Activated T-helper 2 cell treated with anti-CD3 and anti-CD28 coated beads, Interferon-gamma antibody, Interleukin-2, Interleukin-4, amounts not matched to agents 10 μg/mL and 5 μg/mL and 100 μg/mL, durations not matched to agents 14 hours and 24 hours and 36 hours (primary cell): Measurements from ENCODE around the gene VSTM2A. TPM values are rescaled to one million over a fixed set of nuclear protein-coding genes. Genes with fewer than 3 reads are reported as not detected.

Experiments
- DNase-seq: peaks from one replicate; pipeline ENCODE4 v3.0.0; 2021; ENCODE audit warnings: low spot score
- H3K27ac Mint-ChIP-seq: one replicate; pipeline ENCODE4 v1.8.0; 2021; ENCODE audit warnings: mixed read lengths
- H3K27me3 Mint-ChIP-seq: one replicate; pipeline ENCODE4 v1.8.0; 2021; ENCODE audit warnings: low read depth, mixed read lengths
- H3K36me3 Mint-ChIP-seq: one replicate; pipeline ENCODE4 v1.8.0; 2021; ENCODE audit warnings: low read depth, mixed read lengths
- H3K4me1 Mint-ChIP-seq: one replicate; pipeline ENCODE4 v1.8.0; 2021; ENCODE audit warnings: low read depth, mixed read lengths
- H3K4me3 Mint-ChIP-seq: one replicate; pipeline ENCODE4 v1.8.0; 2021; ENCODE audit warnings: low read depth, mild to moderate bottlenecking, moderate library complexity, mixed read lengths
- H3K9me3 Mint-ChIP-seq: one replicate; pipeline ENCODE4 v1.8.0; 2021; ENCODE audit warnings: mixed read lengths
- intact Hi-C: fragments of 100-400 bp; cut with micrococcal nuclease; formaldehyde crosslinking; loops from one replicate; pipeline ENCODE4 v1.15.1; 2023
- total RNA-seq: library from RNA; stranded (reverse); gene quantifications from 2 replicates; pipeline ENCODE4 v1.2.3, GENCODE V29; 2022

The VSTM2A gene
- total RNA-seq, 1 donor from 2014 or later = not detected

- H3K27ac Mint-ChIP-seq = no peak overlapping the region
- no peaks in the 10 kb centered on the region for H3K27me3 Mint-ChIP-seq
- no peaks in the 10 kb centered on the region for H3K9me3 Mint-ChIP-seq
- DNase-seq = no peak
- no peaks in the 10 kb centered on the region for H3K4me1 Mint-ChIP-seq
- no peaks in the 10 kb centered on the region for H3K36me3 Mint-ChIP-seq
- no peak overlapping the region for H3K4me3 Mint-ChIP-seq
- intact Hi-C loops = no loop called here
These were observed 17.2 kb downstream of the VSTM2A start for GRCh38 chr7:54559401-54559800.

GRCh38 chr7:54560198-54560597 is 18.0 kb downstream of the VSTM2A start:
- intact Hi-C loops = no loop called here
- no peaks in the 10 kb centered on the region for H3K36me3 Mint-ChIP-seq
- H3K9me3 Mint-ChIP-seq = peaks cover 2% of the 10 kb centered on the region
- H3K4me3 Mint-ChIP-seq = no peak overlapping the region
- DNase-seq = no peak
- no peaks in the 10 kb centered on the region for H3K4me1 Mint-ChIP-seq
- H3K27me3 Mint-ChIP-seq = no peaks in the 10 kb centered on the region
- H3K27ac Mint-ChIP-seq = no peak overlapping the region

- H3K27me3 Mint-ChIP-seq = no peaks in the 10 kb centered on the region
- H3K27ac Mint-ChIP-seq = no peak overlapping the region
- H3K9me3 Mint-ChIP-seq = peaks cover 4% of the 10 kb centered on the region
- no peak for DNase-seq
- H3K4me3 Mint-ChIP-seq = no peak overlapping the region
- no peaks in the 10 kb centered on the region for H3K4me1 Mint-ChIP-seq
- intact Hi-C loops = no loop called here
- H3K36me3 Mint-ChIP-seq = no peaks in the 10 kb centered on the region
These were observed 18.5 kb downstream of the VSTM2A start for GRCh38 chr7:54560723-54561122.

- intact Hi-C loops = no loop called here
These were observed 21.2 kb downstream of the VSTM2A start for GRCh38 chr7:54563329-54563916.

GRCh38 chr7:54565432-54565831 is 23.3 kb downstream of the VSTM2A start:
- DNase-seq = no peak
- intact Hi-C loops = no loop called here
- no peaks in the 10 kb centered on the region for H3K4me1 Mint-ChIP-seq
- no peak overlapping the region for H3K27ac Mint-ChIP-seq
- H3K9me3 Mint-ChIP-seq = peaks cover 4% of the 10 kb centered on the region
- H3K27me3 Mint-ChIP-seq = no peaks in the 10 kb centered on the region
- H3K36me3 Mint-ChIP-seq = no peaks in the 10 kb centered on the region
- no peak overlapping the region for H3K4me3 Mint-ChIP-seq

More at GRCh38 chr7:54563329-54563916, 21.2 kb downstream of the VSTM2A start:
- Mint-ChIP-seq H3K4me3 (no peak overlapping the region), H3K27ac (no peak overlapping the region), H3K36me3 (no peaks in the 10 kb centered on the region), H3K4me1 (no peaks in the 10 kb centered on the region), H3K27me3 (no peaks in the 10 kb centered on the region), H3K9me3 (peaks cover 4% of the 10 kb centered on the region)
- DNase-seq = no peak

- no peak overlapping the region for H3K4me3 Mint-ChIP-seq
- H3K27me3 Mint-ChIP-seq = no peaks in the 10 kb centered on the region
- no peak for DNase-seq
- peaks cover 7% of the 10 kb centered on the region for H3K9me3 Mint-ChIP-seq
- H3K4me1 Mint-ChIP-seq = no peaks in the 10 kb centered on the region
- no peaks in the 10 kb centered on the region for H3K36me3 Mint-ChIP-seq
- H3K27ac Mint-ChIP-seq = no peak overlapping the region
- intact Hi-C loops = no loop called here
These were observed 39.3 kb downstream of the VSTM2A start for GRCh38 chr7:54581511-54581910.

- H3K9me3 Mint-ChIP-seq = peaks cover 22% of the 10 kb centered on the region
- no peaks in the 10 kb centered on the region for H3K36me3 Mint-ChIP-seq
- no peaks in the 10 kb centered on the region for H3K4me1 Mint-ChIP-seq
- H3K27ac Mint-ChIP-seq = no peak overlapping the region
- H3K27me3 Mint-ChIP-seq = no peaks in the 10 kb centered on the region
- no peak overlapping the region for H3K4me3 Mint-ChIP-seq
- intact Hi-C loops = no loop called here
- DNase-seq = no peak
These were observed 49.5 kb downstream of the VSTM2A start for GRCh38 chr7:54591404-54592386.

- Mint-ChIP-seq H3K4me3 (no peak overlapping the region), H3K9me3 (peaks cover 36% of the 10 kb centered on the region), H3K4me1 (no peaks in the 10 kb centered on the region), H3K27me3 (no peaks in the 10 kb centered on the region), H3K36me3 (no peaks in the 10 kb centered on the region), H3K27ac (no peak overlapping the region)
- intact Hi-C loops = no loop called here
- DNase-seq = no peak
These were observed 54.6 kb downstream of the VSTM2A start for GRCh38 chr7:54596747-54597146.

- no peaks in the 10 kb centered on the region for H3K36me3 Mint-ChIP-seq
- intact Hi-C loops = no loop called here
- no peak overlapping the region for H3K27ac Mint-ChIP-seq
- no peaks in the 10 kb centered on the region for H3K4me1 Mint-ChIP-seq
- H3K9me3 Mint-ChIP-seq = peaks cover 22% of the 10 kb centered on the region
- no peaks in the 10 kb centered on the region for H3K27me3 Mint-ChIP-seq
- no peak overlapping the region for H3K4me3 Mint-ChIP-seq
- DNase-seq = no peak
These were observed 73.4 kb downstream of the VSTM2A start for GRCh38 chr7:54615537-54615936.

Other genes starting within 250 kb of the VSTM2A start
- 194 and 200 TPM in 2 replicates for gene SEC61G, start 216.8 kb downstream of the VSTM2A start, total RNA-seq